GM12872 (cell line): Measurements from ENCODE around the gene NFYC.

Experiments
- CTCF ChIP-seq: IDR thresholded peaks from 3 replicates; pipeline ENCODE4 v1.5.1; 2011; ENCODE audit warnings: low read depth, mild to moderate bottlenecking, low read length, moderate library complexity; ENCODE audit not compliant: insufficient read depth

The NFYC gene

DNA sequence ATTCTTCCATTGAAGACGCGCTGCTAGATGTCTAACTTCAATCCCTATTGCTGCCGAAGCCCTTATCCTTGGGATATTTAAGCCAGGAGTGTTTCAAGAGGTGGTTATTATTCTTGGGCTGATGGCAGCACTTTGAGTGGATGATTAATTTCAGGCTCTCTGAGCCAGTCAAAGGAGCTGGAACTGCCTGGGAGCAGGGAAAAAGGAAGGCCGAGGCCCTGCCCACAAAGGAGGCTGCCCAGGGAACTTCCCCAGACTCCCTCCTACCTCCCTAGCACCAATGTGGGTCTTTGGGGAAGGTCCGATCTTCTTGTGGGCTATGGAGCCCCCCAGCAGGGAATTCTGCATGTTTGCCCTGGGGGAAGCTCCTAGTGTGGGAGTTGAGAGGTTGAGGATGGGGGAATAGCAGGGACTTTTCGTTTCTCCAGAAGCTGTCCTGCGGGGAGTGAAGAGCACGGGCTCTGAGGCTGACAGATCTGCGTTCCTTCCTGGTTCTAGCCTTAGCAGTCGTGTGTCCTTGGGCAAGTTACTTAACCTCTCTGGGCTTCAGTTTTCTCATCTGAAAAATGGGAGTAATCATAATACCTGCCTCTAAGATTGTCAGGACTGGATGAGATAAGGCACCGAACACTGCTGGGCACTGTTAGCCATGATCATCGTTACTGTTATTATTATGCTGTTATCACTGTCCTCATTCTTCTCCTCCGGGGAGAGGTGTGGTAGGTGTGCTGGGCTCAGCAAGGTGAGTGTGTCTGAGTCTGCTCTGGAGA lies 98.3 kb downstream of the NFYC start:
- no peak for TF ChIP-seq CTCF

GRCh38 chr1:40792036-40792435 lies 100.5 kb downstream of the NFYC start:
- no peak for TF ChIP-seq CTCF

- no peak for TF ChIP-seq CTCF
These were observed 102.1 kb downstream of the NFYC start for GRCh38 chr1:40793617-40794016.

GRCh38 chr1:40794048-40794447 lies 102.5 kb downstream of the NFYC start:
- no peak for TF ChIP-seq CTCF

DNA sequence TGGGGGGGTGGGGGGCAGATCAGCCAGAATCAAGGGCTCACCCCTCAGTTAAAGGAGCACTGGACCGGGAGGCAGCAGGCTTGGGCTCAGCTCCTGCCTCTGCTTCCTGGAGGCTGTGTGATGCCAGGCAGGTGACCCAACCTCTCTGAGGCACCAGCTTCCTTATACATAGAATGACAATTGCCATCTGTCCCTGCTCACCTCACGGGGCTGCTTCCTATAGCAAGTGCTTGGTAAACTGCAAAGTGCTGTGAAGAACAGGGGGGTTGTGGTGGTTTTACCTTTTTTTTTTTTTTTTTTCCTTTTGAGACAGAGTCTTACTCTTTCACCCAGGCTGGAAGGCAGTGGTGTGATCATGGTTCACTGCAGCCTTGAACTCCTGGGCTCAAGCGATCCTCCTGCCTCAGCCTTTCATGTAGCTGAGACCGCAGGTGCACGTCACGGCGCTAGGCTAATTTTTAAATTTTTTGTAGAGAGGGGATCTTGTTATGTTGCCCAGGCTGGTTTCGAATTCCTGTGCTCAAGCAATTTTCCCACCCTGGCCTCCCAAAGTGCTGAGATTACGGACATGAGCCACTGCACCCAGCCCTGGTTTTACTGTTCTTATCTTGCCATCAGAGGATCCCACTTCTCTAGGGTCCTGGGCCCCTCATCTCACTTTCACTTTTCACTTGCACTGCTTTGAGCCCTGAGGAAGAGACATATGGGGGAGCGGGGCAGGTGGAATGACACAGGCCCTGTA lies 103.6 kb downstream of the NFYC start:
- no peak for TF ChIP-seq CTCF

DNA sequence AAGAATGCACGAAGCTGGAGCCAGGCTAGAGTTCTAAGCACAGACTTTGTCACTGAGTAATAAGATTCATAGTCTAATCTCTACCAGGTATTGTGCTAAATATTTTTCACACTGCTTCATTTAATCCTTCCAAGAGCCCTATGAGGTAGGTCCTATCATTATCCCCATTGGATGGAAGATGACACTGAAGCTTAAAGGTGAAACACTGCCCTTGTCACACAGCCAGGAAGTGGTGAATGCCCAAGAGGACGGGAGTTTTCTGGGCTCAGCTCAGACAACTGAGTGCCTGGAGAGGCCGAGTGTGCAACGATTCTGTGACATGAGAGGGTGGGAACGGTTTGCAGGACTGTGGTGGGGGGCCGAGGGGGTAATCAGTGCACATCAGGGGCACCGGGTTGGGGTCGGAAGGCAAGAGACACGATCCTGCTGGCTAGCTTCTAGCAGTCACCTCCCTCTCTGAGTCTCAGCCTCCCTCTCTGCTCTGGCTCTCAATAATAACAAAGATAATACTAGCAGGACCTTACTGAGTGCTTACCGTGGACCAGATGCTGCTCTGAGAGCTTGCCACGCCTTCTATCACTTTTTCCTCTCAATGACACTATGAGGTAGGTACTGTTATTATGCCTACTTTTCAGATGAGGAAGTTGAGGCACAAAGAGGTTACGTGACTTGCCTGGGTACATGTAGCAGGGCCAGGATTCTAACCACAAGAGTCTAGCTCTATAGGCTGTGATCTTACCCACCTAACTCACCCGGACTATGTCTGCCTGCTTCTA lies 104.5 kb downstream of the NFYC start:
- no peak for TF ChIP-seq CTCF

DNA sequence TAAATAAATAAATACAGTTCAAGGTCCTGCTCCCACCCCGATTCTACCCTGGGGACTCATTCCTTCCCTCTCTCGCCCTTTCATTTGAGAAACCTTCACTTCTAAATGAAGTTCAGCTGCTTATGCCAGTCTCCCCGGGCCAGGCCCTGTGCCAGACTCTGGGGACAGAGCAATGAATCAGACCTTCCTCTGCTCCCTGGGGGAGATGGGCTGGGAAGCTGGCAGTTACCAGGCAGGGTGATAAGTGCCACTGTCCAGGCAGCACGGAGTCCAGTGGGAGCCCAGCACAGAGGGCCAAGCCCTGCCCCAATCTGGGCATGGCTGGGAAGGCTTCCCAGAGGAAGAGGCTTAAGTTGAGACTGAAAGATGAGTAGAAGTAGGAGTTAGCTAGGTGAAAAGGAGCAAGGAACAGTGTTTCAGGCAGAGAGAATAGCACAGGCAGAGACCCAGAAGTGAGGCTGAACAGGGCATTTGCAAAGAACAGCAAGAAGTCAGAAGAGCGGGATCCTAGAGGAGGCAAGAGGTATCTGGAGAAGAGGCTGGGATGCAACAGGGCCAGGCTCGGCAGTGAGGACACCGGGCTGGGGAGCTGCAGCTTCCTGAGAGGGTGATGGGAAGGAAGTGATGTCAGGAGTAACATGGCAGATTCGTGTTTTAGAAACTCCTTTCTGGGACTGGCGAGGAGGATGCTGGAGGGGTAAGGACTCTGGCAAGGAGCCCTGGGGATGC lies 105.6 kb downstream of the NFYC start:
- no peak for TF ChIP-seq CTCF
